ENCODE measurements around the gene TGFBRAP1. TPM values are rescaled to one million over a fixed set of nuclear protein-coding genes. Genes with fewer than 3 reads are reported as not detected.
A peak's percentile ranks its signal among the peaks of the same experiment; 100 is the strongest.

TGFBRAP1 gene
- total RNA-seq, 4 donors from 2014 or later: 21.0 to 38.7 (median 24.2) TPM

DNA sequence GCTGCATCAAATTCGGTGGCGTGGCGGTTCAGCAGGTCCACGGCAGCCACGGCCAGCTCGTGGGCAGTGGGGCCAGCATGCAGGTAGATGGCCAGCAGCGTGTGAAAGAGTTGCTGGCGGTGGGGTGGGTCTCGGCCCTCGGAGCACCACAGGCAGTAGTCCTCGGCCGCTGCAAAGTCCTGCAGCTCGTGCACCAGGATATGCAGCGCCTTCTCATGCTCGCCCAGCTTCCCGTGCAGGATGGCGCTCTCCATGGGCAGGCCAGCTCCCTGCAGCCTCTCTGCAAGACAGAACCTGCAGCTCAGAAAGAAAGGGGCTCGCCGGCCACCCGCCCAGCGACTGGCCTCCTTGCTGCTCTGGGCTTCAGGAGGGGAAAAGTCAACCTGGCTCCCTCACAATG is 60.1 kb downstream of the TGFBRAP1 start:
- Histone ChIP-seq H3K27ac (no peak overlapping the region), H3K4me1 (no peaks in the 10 kb centered on the region), H3K36me3 (no peaks in the 10 kb centered on the region), H3K27me3 (no peaks in the 10 kb centered on the region), H3K4me3 (no peak overlapping the region), H3K9me3 (no peaks in the 10 kb centered on the region)
- intact Hi-C loops (cut with DNase I; ENCODE audit: low total_unique reads): no loop called here
- TF ChIP-seq, protein P1, sequence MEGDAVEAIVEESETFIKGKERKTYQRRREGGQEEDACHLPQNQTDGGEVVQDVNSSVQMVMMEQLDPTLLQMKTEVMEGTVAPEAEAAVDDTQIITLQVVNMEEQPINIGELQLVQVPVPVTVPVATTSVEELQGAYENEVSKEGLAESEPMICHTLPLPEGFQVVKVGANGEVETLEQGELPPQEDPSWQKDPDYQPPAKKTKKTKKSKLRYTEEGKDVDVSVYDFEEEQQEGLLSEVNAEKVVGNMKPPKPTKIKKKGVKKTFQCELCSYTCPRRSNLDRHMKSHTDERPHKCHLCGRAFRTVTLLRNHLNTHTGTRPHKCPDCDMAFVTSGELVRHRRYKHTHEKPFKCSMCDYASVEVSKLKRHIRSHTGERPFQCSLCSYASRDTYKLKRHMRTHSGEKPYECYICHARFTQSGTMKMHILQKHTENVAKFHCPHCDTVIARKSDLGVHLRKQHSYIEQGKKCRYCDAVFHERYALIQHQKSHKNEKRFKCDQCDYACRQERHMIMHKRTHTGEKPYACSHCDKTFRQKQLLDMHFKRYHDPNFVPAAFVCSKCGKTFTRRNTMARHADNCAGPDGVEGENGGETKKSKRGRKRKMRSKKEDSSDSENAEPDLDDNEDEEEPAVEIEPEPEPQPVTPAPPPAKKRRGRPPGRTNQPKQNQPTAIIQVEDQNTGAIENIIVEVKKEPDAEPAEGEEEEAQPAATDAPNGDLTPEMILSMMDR (IDR thresholded peaks at IDR 0.05): no peak
- no peak for TF ChIP-seq POLR2A (IDR thresholded peaks at IDR 0.05)
- DNase-seq: no peak

DNA sequence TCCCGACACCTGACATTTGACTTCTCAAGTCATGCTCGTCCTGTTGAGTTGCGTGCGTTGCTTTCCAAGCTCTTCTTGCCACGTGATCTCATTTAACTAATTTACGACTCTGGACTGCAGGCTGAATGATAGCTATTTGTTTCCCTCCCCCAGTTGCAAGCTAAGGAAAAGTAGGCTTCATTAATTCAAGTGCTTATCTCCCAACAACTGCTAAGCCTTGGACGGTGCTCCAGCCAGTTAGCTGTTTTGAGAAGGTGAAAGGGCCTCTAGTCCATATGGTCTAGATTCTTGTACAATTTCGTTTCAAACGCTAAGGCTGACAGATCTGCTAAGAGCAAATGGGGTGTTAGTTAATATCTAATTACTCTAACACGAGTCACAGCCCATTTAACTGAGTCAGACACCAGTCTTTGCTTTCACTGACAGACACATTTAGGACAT is 66.9 kb downstream of the TGFBRAP1 start:
- H3K4me3 ChIP-seq: no peak overlapping the region
- TF ChIP-seq, protein P1 (IDR thresholded peaks at IDR 0.05): no peak
- no peak for TF ChIP-seq POLR2A (IDR thresholded peaks at IDR 0.05)
- H3K36me3 ChIP-seq: no peaks in the 10 kb centered on the region
- H3K27ac ChIP-seq: peak overlapping the region in 1 of 2 donors; percentile 24
- DNase-seq: peak in 1 of 2 donors; percentile 20
- H3K9me3 ChIP-seq: no peaks in the 10 kb centered on the region
- no peaks in the 10 kb centered on the region for H3K27me3 ChIP-seq
- intact Hi-C loops (cut with DNase I; ENCODE audit: low total_unique reads): no loop called here
- no peaks in the 10 kb centered on the region for H3K4me1 ChIP-seq

DNA sequence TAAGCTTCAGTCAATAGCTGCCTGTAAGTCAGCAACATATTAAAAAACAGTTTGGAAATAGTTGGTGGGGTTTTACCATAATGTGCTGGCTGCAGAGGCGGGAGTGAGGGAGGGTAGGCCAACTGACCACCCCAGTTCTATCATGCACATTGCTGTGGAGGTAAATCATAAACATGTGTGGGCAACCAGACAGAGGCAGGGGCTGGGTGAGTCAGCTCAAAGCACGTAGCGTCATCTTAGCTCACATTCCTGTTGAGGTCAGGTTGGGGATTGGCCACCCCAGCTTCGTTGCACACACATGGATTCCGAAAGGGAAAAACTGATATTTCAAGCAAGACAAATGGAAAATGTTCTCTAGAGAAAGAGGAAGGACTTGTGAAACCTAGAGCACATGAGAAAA is 68.5 kb downstream of the TGFBRAP1 start:
- Histone ChIP-seq H3K36me3 (no peaks in the 10 kb centered on the region), H3K4me3 (no peak overlapping the region), H3K27ac (peak overlapping the region in 1 of 2 donors; percentile 26), H3K9me3 (no peaks in the 10 kb centered on the region), H3K4me1 (no peaks in the 10 kb centered on the region), H3K27me3 (no peaks in the 10 kb centered on the region)
- intact Hi-C loops (cut with DNase I; ENCODE audit: low total_unique reads): no loop called here
- DNase-seq: peak; percentile 30 to 32
- TF ChIP-seq POLR2A (IDR thresholded peaks at IDR 0.05): no peak
- TF ChIP-seq, protein P1 (IDR thresholded peaks at IDR 0.05): no peak

GRCh38 chr2:105258835-105259350 is 70.6 kb downstream of the TGFBRAP1 start:
- no peaks in the 10 kb centered on the region for H3K9me3 ChIP-seq
- H3K27ac ChIP-seq: no peak overlapping the region
- no peaks in the 10 kb centered on the region for H3K36me3 ChIP-seq
- DNase-seq: no peak
- H3K4me3 ChIP-seq: no peak overlapping the region
- TF ChIP-seq POLR2A (IDR thresholded peaks at IDR 0.05): no peak
- TF ChIP-seq, protein P1 (IDR thresholded peaks at IDR 0.05): no peak
- H3K4me1 ChIP-seq: no peaks in the 10 kb centered on the region
- intact Hi-C loops (cut with DNase I; ENCODE audit: low total_unique reads): no loop called here
- H3K27me3 ChIP-seq: no peaks in the 10 kb centered on the region

GRCh38 chr2:105257981-105258380 is 71.6 kb downstream of the TGFBRAP1 start:
- H3K27me3 ChIP-seq: no peaks in the 10 kb centered on the region
- no peaks in the 10 kb centered on the region for H3K4me1 ChIP-seq
- no peak for TF ChIP-seq POLR2A (IDR thresholded peaks at IDR 0.05)
- TF ChIP-seq, protein P1 (IDR thresholded peaks at IDR 0.05): no peak
- no peaks in the 10 kb centered on the region for H3K36me3 ChIP-seq
- H3K4me3 ChIP-seq: no peak overlapping the region
- H3K27ac ChIP-seq: no peak overlapping the region
- intact Hi-C loops (cut with DNase I; ENCODE audit: low total_unique reads): no loop called here
- no peak for DNase-seq
- H3K9me3 ChIP-seq: no peaks in the 10 kb centered on the region

Data from uterus (tissue), 4 donors.